Memory B cell (primary cell): Measurements from ENCODE around the gene ATP6V1C2.

Experiments used
- ATAC-seq: fragments of 150-1000 bp; cut with Tn5 transposase; 2 replicates; pipeline ENCODE4 v1.10.0; 2021; ENCODE audit warnings: low read depth, mild to moderate bottlenecking, moderate library complexity
- DNase-seq, 2 donors: peaks; one replicate each; pipeline ENCODE4 v3.0.0; 2022; ENCODE audit warnings: low spot score in 2 of 2
- H3K27ac Mint-ChIP-seq: one replicate; pipeline ENCODE4 v1.8.0; 2022; ENCODE audit warnings: mild to moderate bottlenecking, moderate library complexity, mixed read lengths
- H3K27me3 Mint-ChIP-seq: one replicate; pipeline ENCODE4 v1.8.0; 2022; ENCODE audit warnings: mixed read lengths
- H3K36me3 Mint-ChIP-seq: one replicate; pipeline ENCODE4 v1.8.0; 2022; ENCODE audit warnings: mild to moderate bottlenecking, mixed read lengths
- H3K4me1 Mint-ChIP-seq: one replicate; pipeline ENCODE4 v1.8.0; 2022; ENCODE audit warnings: mixed read lengths
- H3K4me3 Mint-ChIP-seq: one replicate; pipeline ENCODE4 v1.8.0; 2022; ENCODE audit warnings: mild to moderate bottlenecking, moderate library complexity, mixed read lengths
- H3K9me3 Mint-ChIP-seq: one replicate; pipeline ENCODE4 v1.8.0; 2022; ENCODE audit warnings: mixed read lengths

ATP6V1C2 gene

GRCh38 chr2:10753156-10753555 is 31.7 kb downstream of the ATP6V1C2 start:
- no peak for ATAC-seq
- Mint-ChIP-seq H3K27ac (no peak overlapping the region), H3K4me1 (no peaks in the 10 kb centered on the region), H3K27me3 (no peaks in the 10 kb centered on the region), H3K36me3 (no peaks in the 10 kb centered on the region), H3K9me3 (no peaks in the 10 kb centered on the region), H3K4me3 (no peak overlapping the region)
- no peak for DNase-seq

- Mint-ChIP-seq H3K9me3 (no peaks in the 10 kb centered on the region), H3K36me3 (no peaks in the 10 kb centered on the region), H3K4me3 (no peak overlapping the region), H3K4me1 (no peaks in the 10 kb centered on the region), H3K27ac (no peak overlapping the region), H3K27me3 (no peaks in the 10 kb centered on the region)
- ATAC-seq: no peak
- no peak for DNase-seq
Measured at GRCh38 chr2:10753876-10754275, 32.4 kb downstream of the ATP6V1C2 start.

GRCh38 chr2:10755621-10756020 is 34.2 kb downstream of the ATP6V1C2 start:
- ATAC-seq (no peak), DNase-seq (no peak)
- H3K4me1 Mint-ChIP-seq: no peaks in the 10 kb centered on the region
- H3K36me3 Mint-ChIP-seq: no peaks in the 10 kb centered on the region
- H3K9me3 Mint-ChIP-seq: no peaks in the 10 kb centered on the region
- no peak overlapping the region for H3K4me3 Mint-ChIP-seq
- H3K27me3 Mint-ChIP-seq: no peaks in the 10 kb centered on the region
- no peak overlapping the region for H3K27ac Mint-ChIP-seq

GRCh38 chr2:10757814-10758286 is 36.4 kb downstream of the ATP6V1C2 start:
- Mint-ChIP-seq H3K4me3 (no peak overlapping the region), H3K27ac (no peak overlapping the region), H3K27me3 (no peaks in the 10 kb centered on the region), H3K4me1 (no peaks in the 10 kb centered on the region), H3K36me3 (no peaks in the 10 kb centered on the region), H3K9me3 (no peaks in the 10 kb centered on the region)
- ATAC-seq: no peak
- DNase-seq: no peak

GRCh38 chr2:10759151-10759714 is 37.8 kb downstream of the ATP6V1C2 start:
- H3K27ac Mint-ChIP-seq: no peak overlapping the region
- no peak for ATAC-seq
- H3K9me3 Mint-ChIP-seq: no peaks in the 10 kb centered on the region
- no peaks in the 10 kb centered on the region for H3K36me3 Mint-ChIP-seq
- no peaks in the 10 kb centered on the region for H3K27me3 Mint-ChIP-seq
- H3K4me3 Mint-ChIP-seq: no peak overlapping the region
- no peak for DNase-seq
- H3K4me1 Mint-ChIP-seq: no peaks in the 10 kb centered on the region

GRCh38 chr2:10760794-10761504 is 39.5 kb downstream of the ATP6V1C2 start:
- ATAC-seq (no peak), DNase-seq (no peak)
- Mint-ChIP-seq H3K4me1 (peaks cover 2% of the 10 kb centered on the region), H3K27me3 (no peaks in the 10 kb centered on the region), H3K4me3 (no peak overlapping the region), H3K27ac (no peak overlapping the region), H3K36me3 (no peaks in the 10 kb centered on the region), H3K9me3 (no peaks in the 10 kb centered on the region)

GRCh38 chr2:10761591-10761990 is 40.2 kb downstream of the ATP6V1C2 start:
- H3K4me1 Mint-ChIP-seq: peaks cover 2% of the 10 kb centered on the region
- ATAC-seq (no peak), DNase-seq (no peak)
- H3K4me3 Mint-ChIP-seq: no peak overlapping the region
- H3K9me3 Mint-ChIP-seq: no peaks in the 10 kb centered on the region
- peaks cover 1% of the 10 kb centered on the region for H3K27me3 Mint-ChIP-seq
- no peaks in the 10 kb centered on the region for H3K36me3 Mint-ChIP-seq
- H3K27ac Mint-ChIP-seq: no peak overlapping the region

GRCh38 chr2:10762651-10763460 is 41.4 kb downstream of the ATP6V1C2 start:
- Mint-ChIP-seq H3K4me3 (no peak overlapping the region), H3K9me3 (no peaks in the 10 kb centered on the region), H3K36me3 (no peaks in the 10 kb centered on the region), H3K4me1 (peaks cover 2% of the 10 kb centered on the region), H3K27me3 (peaks cover 1% of the 10 kb centered on the region), H3K27ac (no peak overlapping the region)
- DNase-seq (no peak), ATAC-seq (no peak)

- no peak for ATAC-seq
- peaks cover 2% of the 10 kb centered on the region for H3K4me1 Mint-ChIP-seq
- no peak overlapping the region for H3K4me3 Mint-ChIP-seq
- H3K27me3 Mint-ChIP-seq: peaks cover 1% of the 10 kb centered on the region
- H3K36me3 Mint-ChIP-seq: no peaks in the 10 kb centered on the region
- no peak overlapping the region for H3K27ac Mint-ChIP-seq
- H3K9me3 Mint-ChIP-seq: no peaks in the 10 kb centered on the region
- DNase-seq: no peak
Measured at GRCh38 chr2:10763461-10763800, 42.0 kb downstream of the ATP6V1C2 start.

GRCh38 chr2:10764096-10764785 is 42.8 kb downstream of the ATP6V1C2 start:
- no peak for ATAC-seq
- no peak for DNase-seq
- H3K4me3 Mint-ChIP-seq: no peak overlapping the region

GRCh38 chr2:10764896-10765295 is 43.5 kb downstream of the ATP6V1C2 start:
- DNase-seq: no peak
- Mint-ChIP-seq H3K27me3 (peaks cover 1% of the 10 kb centered on the region), H3K4me3 (no peak overlapping the region), H3K4me1 (peaks cover 2% of the 10 kb centered on the region), H3K36me3 (no peaks in the 10 kb centered on the region), H3K9me3 (no peaks in the 10 kb centered on the region), H3K27ac (no peak overlapping the region)
- no peak for ATAC-seq

More at GRCh38 chr2:10764096-10764785, 42.8 kb downstream of the ATP6V1C2 start:
- Mint-ChIP-seq H3K36me3 (no peaks in the 10 kb centered on the region), H3K9me3 (no peaks in the 10 kb centered on the region), H3K27ac (no peak overlapping the region), H3K4me1 (peaks cover 2% of the 10 kb centered on the region), H3K27me3 (peaks cover 1% of the 10 kb centered on the region)

- H3K9me3 Mint-ChIP-seq: no peaks in the 10 kb centered on the region
- ATAC-seq: no peak
- peaks cover 2% of the 10 kb centered on the region for H3K4me1 Mint-ChIP-seq
- peaks cover 1% of the 10 kb centered on the region for H3K27me3 Mint-ChIP-seq
- H3K4me3 Mint-ChIP-seq: no peak overlapping the region
- H3K36me3 Mint-ChIP-seq: no peaks in the 10 kb centered on the region
- no peak overlapping the region for H3K27ac Mint-ChIP-seq
- DNase-seq: no peak
Measured at GRCh38 chr2:10765461-10765860, 44.0 kb downstream of the ATP6V1C2 start.

GRCh38 chr2:10765914-10766313 is 44.5 kb downstream of the ATP6V1C2 start:
- Mint-ChIP-seq H3K4me3 (no peak overlapping the region), H3K36me3 (no peaks in the 10 kb centered on the region), H3K9me3 (no peaks in the 10 kb centered on the region), H3K4me1 (peaks cover 2% of the 10 kb centered on the region), H3K27ac (no peak overlapping the region), H3K27me3 (peaks cover 1% of the 10 kb centered on the region)
- ATAC-seq (no peak), DNase-seq (no peak)

- Mint-ChIP-seq H3K9me3 (no peaks in the 10 kb centered on the region), H3K36me3 (no peaks in the 10 kb centered on the region), H3K27ac (no peak overlapping the region), H3K4me1 (peaks cover 2% of the 10 kb centered on the region), H3K4me3 (no peak overlapping the region), H3K27me3 (peaks cover 1% of the 10 kb centered on the region)
- DNase-seq (no peak), ATAC-seq (no peak)
Measured at GRCh38 chr2:10768063-10768507, 46.7 kb downstream of the ATP6V1C2 start.
